Mononuclear cell (primary cell): ENCODE data around the gene ADRA2B. TPM values are rescaled to one million over a fixed set of nuclear protein-coding genes. Genes with fewer than 3 reads are reported as not detected.

Experiments
- H3K27me3 ChIP-seq: 2 replicates; pipeline ENCODE4 v1.6.0; 2011; ENCODE audit warnings: low read length, control low read depth; ENCODE audit not compliant: insufficient read depth
- H3K4me1 ChIP-seq: 2 replicates; pipeline ENCODE4 v1.5.1; 2011; ENCODE audit warnings: mild to moderate bottlenecking, low read length, control low read depth; ENCODE audit not compliant: insufficient read depth
- H3K4me3 ChIP-seq: 2 replicates; pipeline ENCODE4 v1.5.1; 2011; ENCODE audit warnings: mild to moderate bottlenecking, low read length, moderate library complexity
- H3K9me3 ChIP-seq: 2 replicates; pipeline ENCODE4 v1.5.1; 2011; ENCODE audit warnings: low read depth, mild to moderate bottlenecking, control low read depth, low read length
- total RNA-seq: library from RNA; depleted of rRNA; stranded (reverse); fragments of >200 nt; gene quantifications from one replicate; pipeline ENCODE4 v1.2.3, GENCODE V29; 2012

ADRA2B gene
- total RNA-seq, 1 donor: 1.5 TPM

DNA sequence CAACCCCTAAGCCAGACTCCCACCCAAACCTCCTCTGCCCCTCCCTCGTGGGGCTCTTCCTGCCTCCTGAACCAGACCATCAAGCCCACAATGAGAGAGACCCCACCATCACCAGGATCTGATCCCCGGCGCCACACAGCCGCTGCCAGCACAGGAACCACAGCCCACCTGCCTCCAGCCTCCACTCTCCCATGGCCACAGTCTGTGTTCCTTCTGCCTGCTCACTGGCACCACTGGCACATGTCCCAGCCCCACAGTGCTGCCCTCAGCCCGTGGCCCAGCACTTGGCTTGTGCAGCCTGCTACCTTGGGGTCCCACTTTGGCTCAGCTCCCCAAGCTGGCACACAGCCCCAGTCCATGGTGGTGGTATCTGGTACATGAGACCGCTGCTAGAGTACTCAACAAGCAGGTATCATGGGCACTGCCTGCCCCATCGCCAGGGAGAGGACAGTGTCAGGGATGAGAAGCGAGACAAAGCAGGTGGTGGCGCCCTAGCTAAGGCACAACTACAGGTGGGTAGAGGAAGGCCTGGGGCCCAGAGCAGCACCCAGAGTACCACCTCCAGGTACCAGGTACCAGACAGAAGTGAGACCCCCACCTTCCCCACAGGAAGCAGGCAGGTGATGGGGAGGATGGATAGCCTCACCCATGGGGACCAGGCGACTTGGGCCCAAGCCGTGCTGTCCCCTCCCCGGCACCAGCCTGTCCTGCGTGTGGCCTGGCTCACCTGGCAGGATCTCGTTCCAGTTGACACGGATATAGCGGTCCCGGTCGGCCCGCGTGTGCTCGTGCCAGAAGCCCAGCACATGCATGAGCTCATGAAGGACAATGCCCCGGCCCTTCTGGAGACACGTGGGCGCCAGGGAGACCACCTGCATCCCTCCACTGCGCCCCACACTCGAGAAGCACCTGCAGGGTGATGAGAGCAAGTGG lies 15.7 kb upstream of the ADRA2B start:
- Histone ChIP-seq H3K9me3 (no peaks in the 10 kb centered on the region), H3K4me1 (no peaks in the 10 kb centered on the region), H3K4me3 (no peak overlapping the region), H3K27me3 (no peaks in the 10 kb centered on the region)

DNA sequence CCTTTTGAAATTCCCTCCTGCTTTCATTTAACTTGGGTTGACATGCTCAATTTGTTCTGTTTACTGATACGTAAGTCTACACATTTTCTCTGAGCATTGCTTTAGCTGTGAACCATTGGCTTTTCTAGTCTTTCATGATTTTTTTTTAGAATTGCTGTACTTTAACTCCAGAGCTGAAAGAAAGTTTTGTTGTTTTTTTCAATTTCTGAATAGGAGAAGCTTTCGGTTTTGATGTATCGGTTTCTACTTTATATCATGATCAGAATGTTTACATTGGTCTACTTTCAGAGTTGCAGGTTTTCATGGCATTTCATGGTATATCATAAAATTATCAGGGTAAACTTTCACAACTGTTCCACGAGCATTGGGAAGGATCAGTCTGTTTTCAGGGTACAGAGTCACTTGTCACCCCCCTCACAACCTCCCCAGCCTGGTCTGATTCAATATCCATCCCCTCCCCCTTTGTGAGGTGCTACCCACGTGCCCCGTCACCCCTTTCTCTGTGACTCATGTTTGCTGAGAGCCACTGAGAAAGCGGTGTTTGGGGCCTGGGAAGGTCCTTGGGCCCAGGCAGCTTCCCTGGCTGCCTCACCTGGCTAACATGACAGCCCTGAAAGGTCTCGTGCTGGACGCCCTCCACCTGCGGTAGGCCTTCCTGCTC lies 14.9 kb upstream of the ADRA2B start:
- Histone ChIP-seq H3K4me1 (no peaks in the 10 kb centered on the region), H3K27me3 (no peaks in the 10 kb centered on the region), H3K4me3 (no peak overlapping the region)

DNA sequence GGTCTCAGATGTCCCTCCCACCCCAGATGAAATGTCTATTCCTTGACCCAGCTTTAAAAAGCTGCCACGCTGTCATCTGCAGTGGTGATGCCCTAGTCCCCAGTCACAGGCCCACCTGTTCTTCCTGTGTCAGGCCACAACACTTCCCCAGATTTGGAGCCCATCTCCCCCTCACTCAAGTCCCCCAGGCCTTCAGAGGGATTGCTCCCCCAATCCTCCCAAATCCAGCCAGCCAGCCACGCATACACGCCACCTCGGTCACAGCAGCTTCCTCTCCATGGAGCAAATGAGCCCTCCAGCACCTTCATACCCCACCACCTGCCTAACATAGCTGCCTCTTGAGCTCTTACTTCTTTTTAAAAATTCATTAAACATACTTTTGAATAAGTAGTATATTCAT lies 14.1 kb upstream of the ADRA2B start:
- H3K4me1 ChIP-seq: no peaks in the 10 kb centered on the region
- no peaks in the 10 kb centered on the region for H3K27me3 ChIP-seq
- H3K4me3 ChIP-seq: no peak overlapping the region
- H3K9me3 ChIP-seq: no peaks in the 10 kb centered on the region

More for the DNA sequence above, 14.9 kb upstream of the ADRA2B start:
- no peaks in the 10 kb centered on the region for H3K9me3 ChIP-seq

DNA sequence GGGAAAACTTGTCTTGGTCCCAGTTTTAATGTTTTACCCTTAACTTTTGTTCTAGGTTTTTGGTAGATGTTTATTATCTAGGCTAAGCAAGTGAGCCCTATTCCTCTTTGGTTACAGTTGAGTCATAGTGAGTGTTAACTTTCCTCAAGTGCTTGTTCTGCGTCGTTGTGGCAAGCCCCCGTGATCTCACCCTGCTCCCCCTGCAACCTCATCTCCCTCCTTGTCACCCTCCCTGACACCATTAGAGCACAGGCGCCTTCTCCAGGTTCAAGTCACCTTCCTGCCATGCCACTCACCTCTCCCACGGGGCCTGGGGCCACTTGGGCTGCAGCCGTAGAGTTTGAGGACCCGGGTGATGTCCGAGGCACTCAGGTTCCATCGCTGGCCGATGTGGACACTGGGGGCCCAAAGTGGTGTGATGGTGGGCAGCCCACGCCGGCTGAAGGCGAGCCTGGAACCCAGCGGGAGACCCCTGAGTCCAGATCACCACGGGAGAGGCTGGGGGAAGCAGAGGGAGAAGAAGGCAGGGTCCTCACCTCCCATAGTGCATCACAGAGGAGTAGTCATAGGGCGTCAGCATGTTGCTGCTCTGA lies 13.3 kb upstream of the ADRA2B start:
- no peaks in the 10 kb centered on the region for H3K4me1 ChIP-seq
- no peaks in the 10 kb centered on the region for H3K9me3 ChIP-seq

DNA sequence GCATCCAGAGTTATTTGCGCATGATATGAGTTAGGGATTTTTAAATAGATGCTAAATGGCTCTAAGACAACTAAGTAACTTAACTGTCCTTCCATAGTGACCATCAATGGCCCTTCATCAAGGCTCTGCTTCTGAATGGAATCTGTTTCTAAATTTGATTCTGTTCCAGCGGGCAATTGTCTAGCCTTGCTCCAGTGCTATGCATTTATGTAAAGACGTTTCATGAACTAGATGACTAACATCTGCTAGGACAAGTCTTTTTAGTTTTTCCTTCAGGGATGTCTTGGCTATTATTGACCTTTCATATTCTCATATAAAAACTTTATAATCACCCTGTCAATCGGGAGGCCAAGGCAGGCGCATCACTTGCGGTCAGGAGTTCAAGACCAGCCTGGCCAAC lies 12.1 kb upstream of the ADRA2B start:
- no peaks in the 10 kb centered on the region for H3K4me1 ChIP-seq
- H3K9me3 ChIP-seq: no peaks in the 10 kb centered on the region

More for the DNA sequence above, 13.3 kb upstream of the ADRA2B start:
- no peaks in the 10 kb centered on the region for H3K27me3 ChIP-seq
- H3K4me3 ChIP-seq: no peak overlapping the region

DNA sequence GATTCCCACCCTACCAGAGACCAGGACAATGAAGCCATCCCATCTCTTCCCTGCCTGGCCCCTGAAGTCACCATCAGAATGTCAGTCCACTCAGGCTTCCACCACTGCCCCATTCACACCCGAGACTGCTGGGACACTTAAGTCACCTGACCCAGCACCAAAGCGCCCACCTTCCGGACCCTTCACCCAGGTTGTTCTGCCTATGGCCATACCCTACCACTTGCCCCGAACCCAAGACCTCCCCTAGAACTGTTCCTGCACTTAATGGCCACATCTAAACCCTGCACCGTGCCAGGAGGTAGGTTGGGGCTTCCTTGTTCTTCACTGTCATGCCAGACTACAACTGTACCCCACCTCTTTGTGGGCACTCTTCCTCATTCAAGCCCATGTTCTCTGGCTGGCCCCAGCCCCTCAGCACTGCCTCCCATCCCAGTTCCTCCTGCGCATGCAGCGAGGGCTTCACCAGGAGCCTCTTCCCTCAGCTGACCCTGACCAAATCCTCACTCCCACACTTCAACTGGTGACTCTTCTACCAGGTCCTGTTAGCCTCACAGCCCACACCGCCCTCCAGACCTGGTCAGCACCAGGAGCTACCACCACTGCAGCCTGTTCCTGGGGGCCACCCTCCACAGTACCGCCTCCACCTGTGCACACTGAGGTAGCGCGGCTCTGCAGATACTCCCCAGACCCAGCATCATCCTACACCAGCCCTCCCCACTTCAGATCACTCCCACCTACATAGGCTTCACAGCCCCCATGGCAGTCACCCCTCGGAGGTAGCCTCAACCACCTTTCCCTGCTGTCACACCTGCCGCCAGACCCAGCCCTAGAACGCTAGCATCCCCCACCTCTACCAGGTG lies 8.3 kb upstream of the ADRA2B start:
- no peaks in the 10 kb centered on the region for H3K9me3 ChIP-seq
- H3K4me3 ChIP-seq: no peak overlapping the region
- no peaks in the 10 kb centered on the region for H3K27me3 ChIP-seq
- no peaks in the 10 kb centered on the region for H3K4me1 ChIP-seq

More for the DNA sequence above, 12.1 kb upstream of the ADRA2B start:
- no peaks in the 10 kb centered on the region for H3K27me3 ChIP-seq
- no peak overlapping the region for H3K4me3 ChIP-seq

DNA sequence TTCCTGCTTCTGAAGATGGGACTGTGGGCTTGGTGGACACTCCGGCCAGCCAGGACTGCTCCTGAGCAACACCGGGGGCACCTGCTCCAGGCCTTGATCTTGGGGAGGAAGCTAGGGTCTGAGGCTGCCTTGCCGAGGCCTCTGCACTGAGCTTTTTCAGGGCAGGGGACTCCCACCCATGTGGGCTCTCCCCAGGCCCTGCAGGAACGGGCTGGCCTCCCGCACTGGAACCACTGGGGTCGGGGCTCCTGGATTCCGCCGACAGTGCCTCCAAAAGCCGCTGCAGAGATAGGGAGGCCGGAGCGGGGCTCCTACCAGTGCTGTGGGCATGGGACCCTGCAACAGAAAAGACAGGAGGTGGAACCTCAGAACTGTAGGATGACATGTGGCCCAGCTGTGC lies 7.6 kb upstream of the ADRA2B start:
- H3K9me3 ChIP-seq: no peaks in the 10 kb centered on the region
- no peaks in the 10 kb centered on the region for H3K27me3 ChIP-seq
- H3K4me3 ChIP-seq: no peak overlapping the region
- no peaks in the 10 kb centered on the region for H3K4me1 ChIP-seq

DNA sequence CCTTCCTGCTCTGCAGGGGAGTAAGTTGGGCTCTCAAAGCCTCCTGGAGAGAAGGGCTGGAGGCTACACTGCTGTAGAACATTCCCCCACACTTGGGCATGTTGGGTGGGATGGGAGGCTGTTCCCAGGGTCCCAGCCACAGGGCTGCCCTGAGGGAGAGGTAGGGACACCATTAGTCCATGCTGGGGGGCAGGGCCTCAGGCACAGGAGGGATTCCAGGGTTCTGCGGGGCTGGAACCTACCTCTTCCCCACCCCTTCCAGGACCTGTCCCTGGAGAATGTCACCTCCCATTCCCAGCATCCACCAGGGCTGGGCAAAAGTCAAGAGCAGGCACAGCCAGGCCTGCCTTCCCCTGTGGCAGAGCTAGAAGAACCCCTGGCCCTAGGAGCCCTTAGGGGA lies 6.9 kb upstream of the ADRA2B start:
- Histone ChIP-seq H3K27me3 (no peaks in the 10 kb centered on the region), H3K4me3 (no peak overlapping the region), H3K4me1 (no peaks in the 10 kb centered on the region), H3K9me3 (no peaks in the 10 kb centered on the region)

DNA sequence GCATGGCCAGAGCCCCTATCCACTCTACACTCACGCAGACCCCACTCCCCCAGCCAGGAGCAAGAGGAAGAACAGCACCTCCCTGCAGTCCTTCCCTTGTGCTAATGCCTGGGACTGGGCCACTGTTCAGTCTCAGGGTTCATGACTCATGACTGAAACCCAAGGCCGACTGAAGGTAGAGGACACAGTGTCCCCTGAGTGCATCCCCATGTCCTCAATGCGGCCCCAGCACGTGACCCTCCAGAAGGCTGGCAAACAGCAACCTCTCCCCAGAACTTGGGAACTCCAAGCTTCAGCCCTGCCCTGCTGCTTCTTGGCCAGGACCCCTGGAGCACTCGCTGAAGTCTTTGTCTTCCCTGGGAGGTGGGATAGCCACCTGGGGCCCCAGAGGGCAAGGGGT lies 6.0 kb upstream of the ADRA2B start:
- Histone ChIP-seq H3K27me3 (no peaks in the 10 kb centered on the region), H3K4me3 (no peak overlapping the region), H3K4me1 (peaks cover 3% of the 10 kb centered on the region), H3K9me3 (no peaks in the 10 kb centered on the region)

DNA sequence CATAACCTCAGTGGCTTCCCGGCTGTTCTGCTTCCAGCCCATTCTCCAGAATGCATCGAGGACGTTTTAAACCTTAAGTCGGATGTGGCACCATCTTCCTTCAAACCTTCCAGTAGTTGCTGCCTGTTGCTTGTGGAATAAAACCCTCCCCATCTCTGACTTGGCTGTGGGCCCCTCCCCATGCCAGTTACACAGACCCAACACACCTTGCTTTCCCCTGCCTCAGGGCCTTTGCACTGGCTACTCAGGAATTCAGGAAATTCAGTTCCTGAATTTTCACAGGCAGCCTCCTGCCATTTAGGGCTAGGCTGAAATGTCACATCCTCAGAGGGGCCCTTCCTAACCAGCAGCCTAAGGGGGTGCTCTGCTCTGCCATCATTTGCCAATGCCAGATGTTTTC lies 5.0 kb upstream of the ADRA2B start:
- no peaks in the 10 kb centered on the region for H3K27me3 ChIP-seq
- peaks cover 7% of the 10 kb centered on the region for H3K4me1 ChIP-seq
- no peak overlapping the region for H3K4me3 ChIP-seq
- no peaks in the 10 kb centered on the region for H3K9me3 ChIP-seq

DNA sequence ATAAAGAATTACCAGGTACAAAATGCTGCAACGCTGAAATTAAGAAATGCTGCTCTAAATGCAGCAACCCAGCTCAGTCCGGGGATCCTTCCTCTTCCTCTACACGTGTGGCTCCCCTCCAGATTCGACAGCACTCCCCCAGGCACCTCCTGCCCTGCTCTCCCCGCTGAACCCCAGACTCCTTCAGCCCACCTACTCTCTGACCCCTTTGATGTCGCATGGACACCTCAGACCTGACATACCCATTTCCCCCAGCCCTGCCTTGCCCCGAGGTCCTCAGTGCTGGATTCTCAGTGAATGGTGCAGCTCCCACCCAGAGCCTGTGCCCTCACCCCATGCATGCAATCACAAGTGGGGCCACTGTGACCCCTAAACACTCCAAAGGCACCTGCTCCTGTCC lies 4.6 kb upstream of the ADRA2B start:
- no peaks in the 10 kb centered on the region for H3K9me3 ChIP-seq
- H3K4me3 ChIP-seq: no peak overlapping the region
- peaks cover 11% of the 10 kb centered on the region for H3K4me1 ChIP-seq
- H3K27me3 ChIP-seq: no peaks in the 10 kb centered on the region

DNA sequence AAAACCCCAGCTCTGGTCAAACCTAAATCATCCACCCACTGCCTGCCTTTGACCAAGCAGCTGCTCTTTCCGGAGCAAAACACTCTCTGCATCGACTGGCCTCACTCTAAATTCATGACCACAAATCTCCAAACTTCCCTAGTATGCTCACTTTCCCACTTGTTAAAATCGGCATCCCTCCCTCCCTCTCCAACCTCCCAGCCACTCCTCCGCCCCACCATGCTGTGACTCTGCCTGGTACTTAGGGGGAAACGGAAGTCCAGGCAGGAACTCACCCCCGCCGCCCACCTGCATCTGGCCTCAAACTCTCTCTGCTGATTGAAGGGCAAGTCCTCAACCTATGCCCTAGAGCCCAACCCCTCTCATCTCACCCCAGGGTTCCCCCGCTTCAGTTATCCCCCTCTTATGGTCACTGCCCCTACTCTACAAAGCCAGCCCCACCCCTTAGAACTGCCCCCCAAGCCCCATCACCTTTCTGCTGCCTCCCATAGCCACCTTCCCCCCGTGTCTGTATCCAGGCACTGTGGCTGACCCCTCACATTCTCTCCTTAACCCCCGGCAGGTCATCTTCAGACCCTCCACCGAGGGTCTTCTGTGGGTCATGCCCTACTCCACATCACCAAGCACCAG lies 3.8 kb upstream of the ADRA2B start:
- no peaks in the 10 kb centered on the region for H3K9me3 ChIP-seq
- peaks cover 12% of the 10 kb centered on the region for H3K4me1 ChIP-seq
- no peaks in the 10 kb centered on the region for H3K27me3 ChIP-seq
- no peak overlapping the region for H3K4me3 ChIP-seq

DNA sequence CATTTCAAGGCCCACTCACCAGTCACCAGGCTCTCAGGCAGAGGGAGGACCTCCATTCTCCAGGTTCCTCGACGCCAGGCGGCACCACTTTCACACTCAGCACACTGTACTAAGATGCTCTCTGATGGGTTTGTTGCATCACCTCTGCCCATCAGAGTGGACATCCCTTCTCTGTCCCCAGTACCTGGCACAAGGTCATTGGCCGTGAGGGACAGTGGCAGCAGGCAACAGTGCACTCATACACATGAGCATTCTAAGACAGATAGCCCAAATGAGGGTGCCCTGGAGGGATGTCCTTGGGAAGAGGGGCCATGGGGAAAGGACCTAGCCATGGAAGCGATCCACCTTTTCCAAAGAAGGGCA lies 3.0 kb upstream of the ADRA2B start:
- H3K9me3 ChIP-seq: no peaks in the 10 kb centered on the region
- no peaks in the 10 kb centered on the region for H3K27me3 ChIP-seq
- no peak overlapping the region for H3K4me3 ChIP-seq
- H3K4me1 ChIP-seq: peaks cover 12% of the 10 kb centered on the region

DNA sequence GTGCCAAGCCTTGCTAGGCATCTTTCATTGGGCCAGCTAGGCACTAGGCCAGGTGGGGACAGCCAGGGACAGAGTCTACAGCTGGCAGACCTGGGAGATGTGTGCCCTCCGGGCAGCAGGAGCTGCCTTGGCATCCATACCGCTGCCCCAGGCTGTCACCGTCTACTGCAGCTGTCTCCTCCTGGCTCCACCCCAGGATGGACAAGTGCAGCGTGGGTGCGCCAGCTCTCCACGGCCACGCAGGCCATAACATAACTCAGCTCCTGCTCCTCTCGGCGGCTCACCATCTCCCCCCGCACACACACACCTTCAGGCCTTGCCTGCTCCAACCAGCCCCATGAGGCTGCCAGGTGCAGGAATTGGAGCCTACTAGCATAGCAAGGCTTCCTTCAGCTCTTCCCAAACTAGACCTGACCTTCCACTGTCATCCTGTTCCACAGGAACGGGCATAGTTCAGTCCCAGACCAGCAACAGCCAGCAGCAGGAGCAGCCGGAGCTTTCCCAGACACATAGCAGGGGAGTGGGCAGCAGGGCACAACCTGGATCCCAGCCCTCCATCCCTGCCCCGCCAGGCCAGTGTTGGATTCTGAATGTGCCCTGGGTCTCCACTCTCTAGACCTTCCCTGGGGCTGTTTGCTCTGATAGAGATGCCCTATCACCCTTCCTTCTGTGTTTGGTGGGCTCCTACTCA lies 2.5 kb upstream of the ADRA2B start:
- H3K4me3 ChIP-seq: no peak overlapping the region
- peaks cover 12% of the 10 kb centered on the region for H3K4me1 ChIP-seq
- no peaks in the 10 kb centered on the region for H3K27me3 ChIP-seq
- no peaks in the 10 kb centered on the region for H3K9me3 ChIP-seq
